HG03060 (cell line): Measurements from ENCODE around the gene MVB12B.

Source experiments
- ATAC-seq: cut with Tn5 transposase; IDR thresholded peaks from one replicate; pipeline ENCODE4 v1.9.1; 2021; ENCODE audit warnings: low read depth, moderate number of reproducible peaks; ENCODE audit not compliant: unreplicated experiment

The MVB12B gene

DNA sequence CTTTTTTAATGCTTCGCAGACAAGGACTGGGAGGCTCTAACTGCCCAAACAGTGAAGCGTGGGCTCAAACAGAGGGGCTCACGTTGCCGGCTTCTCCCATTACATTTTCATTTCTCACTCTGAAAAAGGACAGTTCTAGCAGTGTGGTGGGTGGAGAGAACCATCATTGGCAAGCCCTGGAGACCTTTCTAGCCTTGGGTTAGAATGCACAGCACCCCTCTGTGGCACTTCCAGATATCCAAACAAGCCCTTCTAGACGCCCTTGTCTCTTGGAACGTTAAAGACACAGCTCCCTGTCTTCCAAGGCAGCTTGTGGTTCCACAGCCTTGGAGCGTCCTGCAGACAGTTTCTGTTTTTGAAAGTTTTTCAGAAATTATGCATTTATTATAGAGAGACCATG, 52.1 kb downstream of the MVB12B start:
- no peak for ATAC-seq

DNA sequence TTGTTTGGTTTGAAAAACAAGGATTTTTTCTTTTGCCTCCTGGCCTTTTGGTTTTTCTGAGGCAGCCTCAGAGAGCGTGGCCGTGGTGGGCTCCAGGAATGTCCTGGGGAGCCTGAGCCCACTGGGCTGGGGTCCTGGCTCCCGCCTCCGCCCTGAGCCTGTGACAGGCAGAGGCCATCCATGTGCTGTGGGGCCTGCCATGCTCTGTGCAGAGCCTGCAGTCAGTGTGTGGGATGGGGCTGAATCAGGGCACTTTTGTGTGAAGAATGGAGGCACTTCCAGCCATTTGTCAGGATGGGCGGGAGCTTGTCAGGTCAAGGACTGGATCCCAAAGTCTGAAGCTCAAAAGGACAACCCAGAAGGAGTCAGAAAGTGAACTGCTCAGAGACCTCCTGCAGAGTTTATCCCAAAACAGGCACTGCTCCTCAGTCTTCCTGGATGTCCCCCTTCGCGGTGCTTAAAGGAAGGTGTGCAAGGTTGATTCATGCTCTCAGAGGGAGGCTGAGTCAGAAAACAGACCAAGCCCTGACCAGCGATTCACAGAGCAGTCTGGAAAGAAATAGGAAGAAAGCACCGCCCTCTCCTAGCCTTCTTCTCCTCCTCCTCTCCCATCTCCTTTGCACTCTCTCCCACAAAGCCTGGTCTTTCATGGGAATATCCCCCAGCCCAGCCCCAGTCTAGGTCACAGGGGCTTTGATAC, 53.2 kb downstream of the MVB12B start:
- ATAC-seq = no peak

DNA sequence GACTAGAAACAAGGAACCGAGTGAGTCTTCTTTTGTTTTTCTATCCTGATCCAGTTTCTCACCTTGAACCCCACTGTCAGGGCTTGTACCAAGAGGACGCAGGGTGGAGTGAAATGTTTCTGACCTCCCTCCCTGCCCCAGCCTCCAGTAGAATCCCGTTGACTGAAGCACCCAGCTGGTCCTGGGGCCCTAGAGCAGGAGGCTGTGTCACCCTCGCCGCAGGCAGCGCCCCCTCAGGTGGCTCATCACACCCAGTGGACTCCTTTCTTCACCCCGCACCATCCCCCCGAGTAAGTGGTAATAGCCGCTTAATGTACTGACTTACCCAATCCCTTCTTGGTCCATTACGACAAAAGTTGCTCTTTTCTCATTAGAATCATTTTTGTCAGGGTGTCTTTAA, 53.8 kb downstream of the MVB12B start:
- ATAC-seq = no peak

GRCh38 chr9:126381195-126381594, 54.6 kb downstream of the MVB12B start:
- ATAC-seq = no peak

- no peak for ATAC-seq
These were observed 56.9 kb downstream of the MVB12B start for GRCh38 chr9:126383406-126384046.

GRCh38 chr9:126384926-126385325, 58.3 kb downstream of the MVB12B start:
- ATAC-seq = no peak

- ATAC-seq = no peak
These were observed 59.5 kb downstream of the MVB12B start for GRCh38 chr9:126386088-126386487.

DNA sequence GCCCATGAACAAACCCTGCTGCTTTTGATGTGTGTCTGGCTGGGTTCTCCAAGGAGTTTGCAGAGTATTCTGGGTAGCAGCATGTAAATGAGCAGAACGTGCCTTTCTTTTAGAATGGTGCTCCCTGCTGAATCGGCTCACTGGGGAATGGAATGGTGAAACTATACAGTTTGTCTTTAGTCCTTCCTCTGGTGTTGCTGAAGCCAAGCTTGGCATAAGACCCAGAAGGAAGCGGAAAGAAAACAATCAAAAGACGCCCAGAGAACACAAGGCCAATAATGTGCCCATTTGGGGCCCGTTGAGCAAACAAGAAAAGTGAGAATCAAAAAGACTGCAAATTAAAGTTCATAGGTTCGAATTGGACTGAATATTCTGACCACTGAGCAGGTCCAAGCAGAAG, 60.1 kb downstream of the MVB12B start:
- no peak for ATAC-seq

DNA sequence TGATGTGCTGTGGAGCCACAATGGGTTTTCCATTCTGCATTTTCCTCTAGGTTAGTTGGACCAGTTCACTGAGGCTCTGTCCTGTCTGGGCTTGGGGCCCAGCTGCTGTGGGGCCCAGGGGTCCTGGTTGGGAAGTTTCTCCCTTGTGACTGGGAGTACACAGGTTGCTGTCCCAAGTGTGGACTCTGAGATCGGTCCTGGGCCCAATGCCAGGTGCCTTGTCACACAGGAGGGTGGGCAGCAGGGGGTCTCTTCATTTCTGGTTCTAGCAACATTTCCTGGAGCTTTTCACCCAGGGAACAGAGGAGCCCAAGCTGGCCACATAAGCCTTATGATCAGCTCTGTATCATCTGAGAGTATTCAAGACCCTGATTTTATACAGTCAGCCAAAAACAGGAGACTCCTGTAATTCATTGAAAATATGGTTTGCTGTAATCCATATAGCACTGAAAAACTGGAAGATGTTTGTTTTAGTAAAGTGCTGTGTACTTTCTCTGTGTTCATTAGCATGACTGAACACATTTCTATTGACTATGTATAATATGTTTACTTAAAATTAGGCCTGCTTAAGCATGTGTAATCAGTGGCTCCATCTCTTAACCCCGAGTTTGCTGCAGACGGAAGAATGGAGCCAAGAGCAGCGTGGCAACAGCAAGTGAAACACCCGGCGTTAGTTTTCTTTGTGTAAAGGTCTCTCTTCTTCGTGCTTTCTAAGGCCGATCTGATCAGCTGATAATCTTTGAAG, 62.5 kb downstream of the MVB12B start:
- no peak for ATAC-seq

- no peak for ATAC-seq
These were observed 63.4 kb downstream of the MVB12B start for GRCh38 chr9:126389992-126390391.

DNA sequence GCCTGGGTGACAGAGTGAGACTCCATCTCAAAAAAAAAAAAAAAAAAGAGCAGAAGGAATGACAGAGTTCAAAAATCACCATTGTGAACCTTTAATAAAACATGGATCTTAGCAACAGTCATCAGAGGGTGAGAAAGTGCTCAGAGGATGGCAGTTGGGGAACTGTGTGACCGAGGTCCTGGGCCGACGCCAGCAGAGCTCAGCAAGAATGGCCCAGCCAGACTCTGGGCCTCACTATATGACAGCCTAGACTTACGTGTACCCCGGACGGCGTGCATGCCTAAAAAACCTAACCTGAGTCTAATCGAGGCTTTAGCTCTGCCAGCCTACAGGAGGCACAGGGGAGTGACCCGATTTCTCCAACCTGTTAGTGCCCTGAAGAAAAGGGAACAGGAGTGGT, 64.3 kb downstream of the MVB12B start:
- ATAC-seq = no peak

GRCh38 chr9:126391713-126392661, 65.4 kb downstream of the MVB12B start:
- no peak for ATAC-seq

DNA sequence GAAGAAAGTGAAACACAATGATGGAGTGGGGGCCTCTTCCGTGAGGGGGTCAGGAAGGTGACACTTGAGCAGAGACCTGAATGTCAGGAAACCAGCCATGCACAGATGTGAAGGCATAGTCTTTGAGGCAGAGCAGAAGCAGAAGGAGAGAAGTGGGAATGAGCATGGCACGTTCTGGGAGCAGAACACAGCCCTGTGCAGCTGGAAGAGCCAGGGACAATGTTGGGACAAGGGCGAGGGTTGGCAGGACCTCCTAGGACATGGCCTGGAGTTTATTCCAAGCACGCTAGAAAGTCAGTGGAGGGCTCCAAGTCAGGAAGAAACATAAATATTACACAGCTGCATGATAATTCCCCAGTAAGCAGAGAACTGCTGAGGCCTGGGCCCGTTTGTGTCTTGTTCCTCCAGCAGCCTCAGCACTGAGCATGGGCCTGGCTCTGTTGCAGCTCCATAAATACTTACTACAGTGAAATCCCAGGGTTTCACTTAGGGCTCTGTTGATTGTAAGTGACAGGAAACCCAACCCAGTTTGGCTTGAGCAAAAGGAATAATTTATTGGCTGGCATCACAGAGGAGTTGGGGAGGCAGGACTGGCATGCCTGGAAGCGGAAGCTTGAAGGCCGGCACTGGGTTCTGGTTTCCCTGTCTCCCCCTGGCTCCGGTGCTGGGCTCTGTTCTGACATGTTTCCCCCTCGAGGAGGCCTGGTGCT, 66.2 kb downstream of the MVB12B start:
- ATAC-seq = no peak

DNA sequence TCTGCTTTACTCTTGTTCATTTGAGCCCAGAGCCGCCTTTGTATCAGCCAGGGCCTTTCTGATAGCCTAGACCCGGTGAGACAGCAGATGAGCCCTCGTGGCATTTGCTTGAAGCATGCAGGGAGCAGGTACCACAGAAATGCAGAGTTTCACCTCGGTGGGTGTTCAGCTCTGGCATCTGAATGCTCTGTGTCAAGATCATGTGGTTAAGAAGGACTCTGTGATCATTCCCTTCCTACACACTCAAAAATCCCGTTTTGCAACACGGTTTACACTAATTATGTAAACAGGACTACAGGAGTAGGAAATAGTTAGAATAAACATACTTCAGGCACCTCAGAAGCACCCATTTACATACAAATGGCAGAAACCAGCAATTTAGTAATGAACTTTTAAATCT, 67.2 kb downstream of the MVB12B start:
- no peak for ATAC-seq

GRCh38 chr9:126394802-126395201, 68.2 kb downstream of the MVB12B start:
- ATAC-seq = no peak

GRCh38 chr9:126395439-126396212, 69.0 kb downstream of the MVB12B start:
- no peak for ATAC-seq

GRCh38 chr9:126397056-126397455, 70.4 kb downstream of the MVB12B start:
- ATAC-seq = peak; percentile 64

GRCh38 chr9:126398403-126399058, 71.9 kb downstream of the MVB12B start:
- no peak for ATAC-seq

DNA sequence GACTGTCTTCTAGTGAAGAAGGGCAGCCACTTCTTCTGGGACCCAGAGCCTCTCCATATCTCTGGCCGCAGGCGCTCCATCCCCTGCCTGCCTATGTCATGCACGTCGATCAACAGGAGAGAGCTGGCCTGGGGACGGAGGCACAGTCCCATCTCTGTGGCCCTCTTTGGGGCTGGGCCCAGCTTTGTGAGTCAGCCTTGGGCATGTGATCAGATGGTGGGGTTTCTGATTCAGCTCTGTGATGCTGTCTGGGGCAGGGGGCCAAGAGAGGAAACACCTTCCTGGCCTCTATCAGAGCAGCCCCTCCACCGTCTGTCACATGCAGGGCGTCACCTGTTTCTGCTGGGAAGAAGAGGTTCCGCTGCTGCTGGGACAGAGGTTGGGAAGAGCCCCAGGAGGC, 72.6 kb downstream of the MVB12B start:
- ATAC-seq = no peak
